GM19452 (cell line): ENCODE data around the gene LIFR.
"Not testable (repeated sequence)": the region's sequence is repeated elsewhere in the genome, so short reads cannot be mapped to it uniquely, and the experiment has no call there.

Experiments
- ATAC-seq: cut with Tn5 transposase; IDR thresholded peaks from one replicate; pipeline ENCODE4 v1.9.1; 2021; ENCODE audit not compliant: unreplicated experiment

The LIFR gene

DNA sequence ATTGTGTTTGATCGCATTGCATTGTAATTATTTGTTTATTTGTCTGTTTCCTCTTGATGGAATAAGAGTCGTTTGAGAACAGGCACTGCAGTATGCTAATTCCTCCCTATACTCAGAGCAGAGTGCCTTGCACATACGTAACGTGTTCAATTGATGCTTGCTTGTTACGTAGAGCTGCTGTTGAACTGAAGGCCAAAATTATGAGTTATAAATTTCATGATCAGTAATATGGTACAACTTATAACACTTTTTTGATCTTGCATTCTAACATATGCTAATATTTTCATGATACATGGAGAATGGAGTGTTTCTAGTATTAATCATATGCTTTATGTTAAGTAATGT is 26.5 kb upstream of the LIFR start:
- no peak for ATAC-seq

DNA sequence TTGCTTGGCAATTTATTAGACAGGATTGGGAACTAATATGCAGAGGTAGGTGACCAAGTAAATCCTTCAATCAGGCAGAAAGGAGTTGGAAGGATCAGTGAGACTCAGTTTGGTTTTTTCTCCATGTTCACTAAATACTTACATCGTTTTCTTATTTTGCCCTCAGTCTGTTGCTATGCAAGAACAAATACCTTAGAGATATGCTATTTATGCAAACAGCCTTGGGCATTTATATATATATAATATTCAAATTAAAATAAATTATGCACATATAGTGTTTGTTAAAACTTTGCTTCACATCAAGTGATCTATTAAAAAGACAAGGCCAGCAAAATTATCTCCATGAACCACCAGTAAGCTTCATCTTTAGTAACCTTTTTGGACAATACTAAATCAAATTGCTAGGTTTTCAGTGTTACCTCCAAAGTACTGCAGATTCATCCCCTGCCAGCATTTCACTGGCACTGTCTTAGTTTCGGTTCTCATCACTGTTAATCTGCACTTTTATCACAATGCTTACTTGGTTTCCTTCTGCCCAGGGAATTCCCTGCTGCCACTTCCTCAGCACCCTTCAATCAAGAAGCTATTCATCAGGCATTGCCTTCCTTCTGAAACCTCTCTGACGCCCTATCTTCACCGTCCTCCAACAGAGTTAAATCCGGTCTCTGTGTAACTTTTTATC is 26.0 kb upstream of the LIFR start:
- no peak for ATAC-seq

DNA sequence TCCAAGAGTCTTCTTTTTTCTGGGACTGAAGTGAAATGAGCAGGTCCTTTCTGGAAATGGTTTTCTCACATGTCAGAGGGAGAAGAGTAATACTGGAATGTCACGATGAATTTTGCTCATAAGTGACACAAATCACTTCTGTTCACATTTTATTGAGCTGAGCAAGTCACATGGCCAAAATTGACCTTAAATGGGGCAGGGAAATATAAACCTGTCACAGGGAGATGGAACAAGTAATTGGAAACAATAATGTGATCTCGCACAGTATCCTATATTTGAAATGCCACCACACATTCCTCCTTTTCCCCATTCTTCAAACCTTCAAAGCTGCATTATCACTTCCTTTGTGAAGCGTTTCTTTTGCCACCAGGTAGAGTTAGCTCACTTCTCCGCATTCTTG is 25.2 kb upstream of the LIFR start:
- no peak for ATAC-seq

DNA sequence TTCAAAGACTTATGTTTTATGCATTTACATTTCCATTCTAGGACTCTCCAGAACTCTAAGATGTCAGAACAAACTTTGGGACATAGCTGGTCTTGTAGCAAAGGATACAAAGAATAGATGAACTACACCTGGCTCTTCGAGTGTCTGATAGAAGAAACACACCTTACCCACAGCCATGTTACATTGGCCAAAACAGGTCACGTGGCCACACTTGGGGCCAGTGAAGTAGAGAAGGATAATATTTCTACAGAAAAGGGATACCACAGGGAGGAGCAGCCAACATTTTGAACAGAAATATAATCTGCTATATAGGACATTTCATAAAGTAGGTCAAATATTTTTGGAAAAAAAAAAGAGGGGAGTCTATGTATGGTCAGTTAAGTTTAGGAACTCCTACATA is 22.7 kb upstream of the LIFR start:
- no peak for ATAC-seq

DNA sequence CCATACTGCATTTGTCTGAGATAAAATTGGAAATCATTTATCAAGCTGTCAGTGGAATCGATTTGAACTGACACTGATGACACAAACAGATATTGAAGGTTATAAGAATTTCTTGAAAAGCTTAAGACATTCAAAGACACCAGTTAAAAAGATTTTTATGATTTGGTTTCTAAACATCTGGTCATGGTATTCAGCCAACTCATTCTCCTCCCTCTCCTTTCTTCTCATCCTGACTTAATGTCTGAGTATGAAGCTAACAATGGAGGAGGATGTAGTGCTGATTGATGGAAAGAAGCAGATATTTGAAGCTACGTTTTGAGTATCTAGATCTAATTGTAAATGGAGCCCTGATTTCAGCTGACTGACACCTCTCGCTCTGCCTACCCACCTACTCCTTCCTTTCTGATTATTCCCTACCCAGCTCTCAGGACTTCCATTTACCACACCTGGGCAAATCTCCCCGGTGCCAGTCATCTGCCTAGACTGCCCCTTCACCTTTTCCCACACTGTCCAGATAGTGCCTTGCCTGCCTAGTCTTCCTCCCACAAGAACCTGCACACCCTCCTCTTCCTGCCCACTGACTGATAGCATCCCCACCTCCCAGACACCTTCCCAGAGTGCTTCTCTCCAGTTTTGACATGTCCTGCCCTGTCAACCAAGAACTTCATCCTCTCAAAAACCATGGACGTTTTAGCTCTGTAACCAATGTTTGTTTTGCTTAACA is 20.7 kb upstream of the LIFR start:
- no peak for ATAC-seq

DNA sequence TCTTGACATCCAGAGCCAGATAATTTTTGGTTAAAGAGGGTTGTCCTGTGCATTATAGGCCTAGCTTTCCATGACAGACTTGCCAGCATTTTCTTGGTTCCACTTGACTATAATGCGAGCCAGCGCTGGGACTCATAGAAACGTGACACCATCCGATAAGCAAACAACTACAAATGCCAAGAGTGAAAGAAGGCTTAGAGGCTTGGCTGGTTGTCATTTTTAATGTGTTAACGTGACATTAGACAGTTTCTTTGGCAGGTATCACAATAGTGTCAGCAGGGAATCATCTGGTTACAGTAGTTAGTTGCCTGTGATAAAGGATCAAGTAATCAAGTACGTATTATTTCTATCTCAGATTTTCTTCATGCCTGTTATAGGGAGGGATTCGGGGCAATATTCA is 20.0 kb upstream of the LIFR start:
- no peak for ATAC-seq

DNA sequence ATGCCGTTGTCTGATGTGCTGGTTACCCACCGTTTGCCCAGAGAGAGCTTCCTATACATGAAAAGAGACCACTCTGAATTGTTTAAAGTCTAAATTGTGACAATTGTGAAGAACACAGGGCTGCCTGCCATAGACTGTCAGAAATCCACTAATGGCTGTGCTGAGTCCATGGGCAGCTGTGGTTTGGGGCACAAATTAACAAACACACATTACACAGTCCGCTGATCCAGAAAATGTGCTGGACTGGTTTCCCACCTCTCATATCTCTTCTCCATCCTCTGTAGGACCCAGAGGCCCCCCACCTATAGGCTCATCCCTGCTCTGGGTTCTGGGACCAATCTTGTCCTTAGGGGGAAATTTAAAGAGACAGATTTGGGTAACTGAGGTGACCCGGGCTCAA is 19.0 kb upstream of the LIFR start:
- ATAC-seq: no peak

DNA sequence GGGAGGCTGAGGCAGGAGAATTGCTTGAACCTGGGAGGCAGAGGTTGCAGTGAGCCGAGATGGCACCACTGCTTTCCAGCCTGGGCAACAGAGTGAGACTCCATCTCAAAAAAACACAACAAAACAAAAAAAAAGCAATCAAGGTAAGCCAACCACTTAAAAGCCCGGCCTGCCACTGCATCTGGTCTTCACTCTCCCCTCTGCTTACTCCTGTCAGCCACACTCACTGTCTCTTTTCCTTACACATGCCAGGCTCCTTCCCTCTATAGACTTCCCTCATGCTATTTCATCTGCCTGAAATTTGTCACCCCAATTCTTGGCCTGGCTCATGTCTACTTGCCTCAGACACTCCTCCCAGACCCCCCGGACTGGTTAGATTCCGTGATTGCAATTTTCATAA is 17.6 kb upstream of the LIFR start:
- ATAC-seq: no peak

DNA sequence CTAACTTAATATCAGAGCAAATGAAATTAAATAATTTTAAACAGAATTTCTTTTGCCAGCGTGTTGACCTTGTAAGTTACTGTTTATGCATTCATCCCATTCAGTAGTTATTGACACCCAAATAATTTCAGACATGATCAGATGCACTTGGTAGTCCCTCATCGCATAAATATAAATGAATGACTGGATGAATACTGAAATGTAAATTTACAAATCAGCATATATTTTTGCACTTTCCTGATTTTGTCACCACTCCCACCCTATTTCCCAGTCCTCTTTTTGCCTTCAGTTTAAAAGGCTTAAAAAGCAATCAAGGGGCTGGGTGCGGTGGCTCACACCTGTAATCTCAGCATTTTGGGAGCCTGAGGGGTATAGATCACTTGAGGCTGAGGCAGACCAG is 17.1 kb upstream of the LIFR start:
- no peak for ATAC-seq

DNA sequence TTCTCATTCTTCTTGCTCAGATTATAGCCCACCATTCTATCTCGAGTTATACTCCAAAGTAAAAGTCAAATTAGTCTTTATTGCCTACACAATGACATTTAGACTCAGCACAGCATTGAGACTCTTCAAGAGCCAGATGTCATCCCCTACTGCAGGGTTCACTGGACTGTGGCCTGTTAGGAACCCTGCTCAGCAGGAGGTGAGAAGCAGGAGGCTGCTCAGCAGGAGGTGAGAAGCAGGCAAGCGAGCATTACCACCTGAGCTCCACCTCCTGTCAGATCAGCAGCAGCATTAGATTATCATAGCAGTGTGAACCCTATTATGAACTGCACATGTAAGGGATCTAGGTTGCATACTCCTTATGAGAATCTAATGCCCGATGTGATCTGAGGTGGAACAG is 12.7 kb upstream of the LIFR start:
- ATAC-seq: no peak

DNA sequence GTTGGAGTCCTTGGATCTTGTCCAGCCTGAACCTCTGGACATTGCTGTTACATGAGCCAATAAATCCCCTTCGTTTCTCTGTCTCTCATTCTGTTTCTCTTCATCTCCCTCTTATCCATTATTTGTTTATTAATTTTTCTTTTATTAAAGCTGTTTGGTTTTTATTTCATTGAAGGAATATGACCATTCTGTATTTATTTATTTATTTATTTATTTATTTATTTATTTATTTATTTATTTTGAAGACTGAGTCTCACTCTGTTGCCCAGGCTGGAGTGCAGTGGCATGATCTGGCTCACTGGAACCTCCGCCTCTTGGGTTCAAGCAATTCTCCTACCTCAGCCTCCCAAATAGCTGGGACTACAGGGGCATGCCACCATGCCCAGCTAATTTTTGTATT is 10.9 kb upstream of the LIFR start:
- ATAC-seq: not testable (repeated sequence)

DNA sequence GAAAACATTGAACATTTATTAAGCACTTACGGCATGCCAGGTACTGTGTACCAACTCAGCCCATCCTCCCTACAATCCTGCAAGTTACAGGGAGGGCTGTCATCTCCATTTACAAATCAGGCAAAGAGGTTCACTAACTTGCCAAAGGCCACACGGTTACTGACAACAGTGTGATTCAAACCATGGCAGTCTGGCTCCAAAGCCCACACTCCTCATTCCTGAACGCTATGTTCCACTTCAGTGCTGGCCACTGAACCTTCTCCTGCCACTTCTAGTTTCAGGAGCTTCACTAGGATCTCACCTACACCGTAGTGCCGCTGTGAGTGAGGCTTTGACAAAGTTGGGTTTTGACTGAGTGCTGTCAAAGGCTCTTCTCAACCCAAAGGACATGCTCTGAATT is 7.2 kb upstream of the LIFR start:
- no peak for ATAC-seq

DNA sequence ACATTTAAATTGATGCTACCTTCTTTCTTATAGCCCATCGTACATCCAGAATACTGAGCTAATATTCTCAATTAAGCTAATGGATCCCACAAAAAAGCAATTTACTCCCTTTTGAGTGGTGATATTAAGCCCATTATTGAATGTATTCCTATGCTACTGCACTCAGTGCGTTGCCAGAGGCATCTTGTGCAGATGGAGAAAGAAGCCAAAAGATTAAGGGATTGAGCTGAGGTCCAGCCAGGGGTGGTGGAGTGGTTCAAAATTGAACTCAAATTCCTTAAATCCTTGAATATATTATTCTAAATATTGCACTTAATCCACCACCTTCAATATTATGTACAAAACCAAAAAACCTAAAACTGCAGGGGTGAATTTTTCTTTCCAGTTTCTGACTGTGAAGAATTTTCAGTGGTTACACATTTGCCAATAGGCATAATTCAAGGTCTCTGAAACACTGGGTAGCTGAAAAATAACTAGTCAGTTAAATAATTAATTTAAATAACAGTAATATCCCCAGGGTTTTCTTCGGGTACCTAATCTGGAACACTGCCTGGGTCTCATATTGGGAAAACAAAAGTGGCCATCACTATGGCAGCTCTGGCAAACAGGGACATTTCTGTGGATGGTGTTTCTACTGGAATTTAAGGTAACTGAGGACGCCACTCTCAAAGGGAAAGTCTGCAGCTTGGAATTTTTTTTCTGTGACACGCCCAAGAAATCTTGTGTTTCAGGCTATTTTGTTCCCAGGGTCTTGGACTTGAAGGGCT is 6.2 kb upstream of the LIFR start:
- no peak for ATAC-seq

DNA sequence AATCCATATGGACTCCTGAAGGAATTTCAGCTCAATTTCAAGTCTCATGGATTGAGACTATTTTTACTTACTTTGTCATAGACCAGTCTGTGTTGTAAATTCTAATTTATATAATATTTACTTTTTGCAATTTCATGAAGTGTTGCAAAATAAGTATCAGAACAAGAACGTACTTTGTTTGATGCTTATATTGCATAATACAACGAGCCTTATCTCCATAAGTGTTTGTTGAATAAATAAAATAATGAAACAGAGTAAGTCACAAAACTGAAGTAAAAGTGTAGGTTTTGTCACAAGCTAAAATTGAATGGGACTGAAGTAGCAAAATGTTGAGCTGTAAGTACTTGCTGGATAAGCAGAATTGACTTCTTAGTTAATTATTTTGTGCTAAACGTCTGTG is 3.0 kb upstream of the LIFR start:
- no peak for ATAC-seq

DNA sequence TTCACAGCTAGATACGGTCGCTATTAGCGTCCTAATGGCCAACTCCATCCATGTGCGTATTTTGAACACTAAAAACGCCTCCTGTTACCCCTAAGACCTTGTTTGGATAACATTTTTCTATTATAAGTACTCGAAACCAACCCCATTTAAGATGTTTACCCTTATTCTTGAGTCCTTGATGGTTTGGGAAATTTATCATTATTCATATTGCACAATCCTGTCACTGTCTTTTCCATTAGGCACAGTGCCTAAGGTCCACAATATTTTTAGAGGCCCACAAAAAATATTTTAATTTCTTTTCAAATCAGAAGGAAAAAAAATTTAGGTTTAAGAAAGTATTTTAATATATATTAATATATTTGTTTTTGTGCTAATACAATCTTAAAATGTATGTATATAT is 1.3 kb upstream of the LIFR start:
- no peak for ATAC-seq

DNA sequence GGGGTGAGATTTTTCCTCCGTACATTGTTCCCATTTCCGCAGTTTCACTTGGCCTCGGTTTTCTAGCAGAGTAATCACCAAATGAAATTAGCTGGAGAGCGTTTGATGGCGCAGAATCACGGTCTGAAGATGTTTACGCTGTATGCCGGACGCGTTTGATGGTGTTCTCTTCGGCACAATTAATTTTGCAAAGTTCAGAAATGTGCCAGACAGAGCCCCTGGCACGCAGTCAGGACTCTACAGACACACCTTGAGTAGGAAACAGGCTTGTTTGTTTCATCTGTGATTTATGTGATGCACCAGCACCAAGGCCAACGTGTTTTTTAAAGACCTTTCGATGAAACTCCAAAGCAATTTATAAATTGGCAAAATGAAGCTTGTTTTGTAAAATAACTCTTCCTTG is 863 bp upstream of the LIFR start:
- no peak for ATAC-seq

DNA sequence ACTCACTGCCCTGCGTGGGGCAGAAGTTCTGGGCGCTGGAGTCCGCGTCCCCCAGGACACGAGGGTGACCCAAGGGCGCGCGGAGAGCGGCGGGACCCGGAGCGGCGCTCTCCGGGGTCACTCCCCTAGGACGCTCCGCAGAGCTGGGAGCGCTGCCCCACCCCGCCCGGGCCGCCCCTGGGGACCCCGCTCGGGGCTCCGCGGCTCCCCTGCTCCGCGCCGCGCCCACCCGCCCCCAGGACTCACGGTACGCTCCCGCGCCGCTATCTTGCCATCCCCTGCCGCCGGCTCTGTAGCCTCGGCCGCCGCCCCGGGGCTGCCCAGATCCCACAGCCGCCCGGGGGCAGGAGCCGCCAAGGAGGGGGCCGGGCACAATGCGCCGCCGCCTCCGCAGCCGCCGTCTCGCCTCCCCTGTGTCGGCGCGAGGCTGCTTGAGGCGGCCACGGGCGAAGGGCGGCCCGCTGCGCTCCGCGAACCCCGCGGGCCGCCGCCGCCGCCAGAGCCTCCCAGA is 303 bp downstream of the LIFR start:
- ATAC-seq: peak; percentile 31

DNA sequence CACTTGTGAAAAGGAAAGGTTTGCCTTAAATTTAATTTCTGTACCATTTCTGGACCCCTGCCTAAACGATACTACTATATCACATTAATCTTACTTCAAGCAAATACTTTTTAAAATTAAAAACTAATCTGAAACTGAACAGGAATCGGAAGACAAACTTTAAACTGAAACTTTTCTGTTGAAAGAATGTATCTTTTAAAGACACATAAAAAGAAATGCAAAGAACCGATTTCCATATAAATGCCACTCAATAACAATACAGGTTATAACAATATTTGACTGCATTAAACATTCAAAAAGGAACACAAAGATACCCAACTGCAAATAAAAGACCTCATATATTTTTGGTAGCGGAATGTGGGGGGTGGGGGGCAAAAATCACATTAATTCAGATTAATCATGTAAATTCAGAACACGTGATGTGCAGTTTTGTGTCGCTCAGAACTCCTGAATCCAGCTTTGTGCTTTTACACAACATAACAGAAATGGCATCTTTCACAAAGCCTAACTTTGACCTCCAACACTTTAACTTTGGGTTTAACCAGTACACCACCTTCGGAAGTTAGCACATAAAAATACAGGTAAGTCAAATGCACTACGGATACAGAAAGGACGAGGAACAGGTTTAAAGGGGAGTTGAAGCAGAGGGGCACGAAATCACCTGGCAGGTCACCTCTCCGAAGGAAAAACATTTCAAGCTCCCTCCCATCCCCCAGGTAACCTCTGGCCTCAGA is 925 bp downstream of the LIFR start:
- ATAC-seq: no peak

DNA sequence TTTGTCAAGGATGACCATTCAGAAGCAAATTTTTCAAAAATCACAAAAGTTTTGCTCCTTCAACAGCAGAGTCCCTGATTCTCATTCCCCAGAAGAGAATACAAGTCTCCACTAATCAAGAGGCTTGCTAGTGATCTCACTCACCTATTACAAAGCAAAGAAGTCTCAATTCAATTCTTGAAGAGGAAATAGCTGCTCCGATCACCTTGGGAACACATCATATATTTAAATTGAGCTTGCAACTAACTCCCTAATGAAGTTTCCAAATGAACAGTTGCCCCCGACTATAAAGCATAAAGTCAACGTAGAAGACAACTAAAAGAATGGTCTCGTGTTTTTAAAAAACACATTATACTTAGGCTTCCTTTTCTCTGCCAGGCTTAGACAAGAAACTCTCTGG is 1.6 kb downstream of the LIFR start:
- ATAC-seq: no peak

DNA sequence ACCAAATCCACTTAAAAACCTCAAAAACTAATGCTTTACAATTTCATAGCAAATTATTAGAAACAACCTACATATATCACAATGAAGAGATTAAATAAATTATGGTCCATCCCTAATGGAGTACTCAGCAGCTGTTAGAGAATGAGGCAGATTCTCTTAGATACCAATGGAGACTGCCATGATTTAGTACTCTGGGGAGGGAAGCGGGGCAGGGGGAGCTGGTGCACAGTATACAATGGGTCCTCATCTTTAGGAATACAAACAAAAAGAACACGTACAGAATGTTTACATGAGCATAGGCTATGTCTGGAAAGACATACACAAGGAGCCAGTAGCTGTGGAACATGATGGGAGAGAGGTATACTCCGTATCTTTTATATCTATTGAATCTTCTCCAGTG is 2.0 kb downstream of the LIFR start:
- ATAC-seq: no peak

DNA sequence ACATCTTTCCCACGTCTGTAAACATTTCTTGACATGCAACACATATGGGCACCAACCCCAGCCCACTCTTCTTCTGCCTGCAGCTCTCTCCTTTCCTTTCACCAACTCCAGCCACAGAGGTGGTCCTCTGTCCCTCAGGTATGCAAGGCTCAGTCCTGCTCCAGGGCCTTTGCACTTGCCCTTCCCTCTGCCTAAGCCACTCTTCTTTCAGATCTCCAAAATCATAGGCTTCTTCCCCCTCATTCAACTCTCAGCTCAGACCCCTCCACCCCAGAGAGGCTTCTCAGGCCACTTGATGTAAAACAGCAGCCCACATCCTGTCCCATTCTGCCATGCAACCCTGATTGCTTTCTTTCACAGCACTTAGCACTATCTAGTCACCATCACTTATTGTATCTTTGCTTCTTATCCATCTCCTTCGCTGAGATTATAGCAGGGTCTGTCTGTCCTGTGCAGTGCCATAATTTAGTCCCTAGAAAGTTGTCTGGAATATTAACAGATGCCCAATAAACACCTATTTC is 3.4 kb downstream of the LIFR start:
- no peak for ATAC-seq
